ENCODE measurements around the gene RAB14. TPM values are rescaled to one million over a fixed set of nuclear protein-coding genes. Genes with fewer than 3 reads are reported as not detected.

Gene RAB14
- total RNA-seq, 1 donor from 2014 or later: 64.9 TPM

- intact Hi-C loops (cut with micrococcal nuclease): no loop called here
Measured at GRCh38 chr9:121220996-121221663, 19.5 kb upstream of the RAB14 start.

GRCh38 chr9:121219530-121219929, 17.9 kb upstream of the RAB14 start:
- intact Hi-C loops (cut with micrococcal nuclease): loop anchor here (10.0 kb wide), 1 partner anchor 75 kb away; no protein-coding TSS in a partner anchor

- intact Hi-C loops (cut with micrococcal nuclease): loop anchor here (10.0 kb wide), 1 partner anchor 76 kb away; no protein-coding TSS in a partner anchor
Measured at GRCh38 chr9:121218357-121219027, 16.8 kb upstream of the RAB14 start.

GRCh38 chr9:121217609-121218292, 16.1 kb upstream of the RAB14 start:
- intact Hi-C loops (cut with micrococcal nuclease): loop anchor here (10.0 kb wide), 1 partner anchor 77 kb away; no protein-coding TSS in a partner anchor

GRCh38 chr9:121216271-121216805, 14.7 kb upstream of the RAB14 start:
- intact Hi-C loops (cut with micrococcal nuclease): loop anchor here (10.0 kb wide), 1 partner anchor 78 kb away; no protein-coding TSS in a partner anchor

GRCh38 chr9:121214005-121214404, 12.3 kb upstream of the RAB14 start:
- intact Hi-C loops (cut with micrococcal nuclease): loop anchor here (10.0 kb wide), 1 partner anchor 81 kb away; no protein-coding TSS in a partner anchor

GRCh38 chr9:121213136-121213806, 11.6 kb upstream of the RAB14 start:
- intact Hi-C loops (cut with micrococcal nuclease): loop anchor here (10.0 kb wide), 1 partner anchor 82 kb away; no protein-coding TSS in a partner anchor

GRCh38 chr9:121210536-121210935, 8.9 kb upstream of the RAB14 start:
- intact Hi-C loops (cut with micrococcal nuclease): loop anchor here (10.0 kb wide), 1 partner anchor 84 kb away; no protein-coding TSS in a partner anchor

GRCh38 chr9:121207371-121207940, 5.8 kb upstream of the RAB14 start:
- intact Hi-C loops (cut with micrococcal nuclease): loop anchor here (10.0 kb wide), 1 partner anchor 623 kb away; the partner anchor contains the start of gene CDK5RAP2

GRCh38 chr9:121206516-121207370, 5.1 kb upstream of the RAB14 start:
- intact Hi-C loops (cut with micrococcal nuclease): loop anchor here (10.0 kb wide), 1 partner anchor 622 kb away; the partner anchor contains the start of gene CDK5RAP2

- intact Hi-C loops (cut with micrococcal nuclease): loop anchor here (5.0 to 10.0 kb wide), 4 partner anchors 168 to 620 kb away; partner anchors contain the start of genes CDK5RAP2, MEGF9, STOM and TRAF1
Measured at GRCh38 chr9:121204611-121205010, 2.9 kb upstream of the RAB14 start.

GRCh38 chr9:121204121-121204520, 2.5 kb upstream of the RAB14 start:
- intact Hi-C loops (cut with micrococcal nuclease): loop anchor here (5.0 to 10.0 kb wide), 4 partner anchors 168 to 619 kb away; partner anchors contain the start of genes CDK5RAP2, MEGF9, STOM and TRAF1

GRCh38 chr9:121201045-121201737, 478 bp downstream of the RAB14 start:
- intact Hi-C loops (cut with micrococcal nuclease): loop anchor here (1.0 to 10.0 kb wide), 8 partner anchors 18 to 616 kb away; partner anchors contain the start of genes CDK5RAP2, CNTRL, MEGF9 and STOM

- intact Hi-C loops (cut with micrococcal nuclease): loop anchor here (2.0 to 10.0 kb wide), 5 partner anchors 18 to 616 kb away; partner anchors contain the start of genes CDK5RAP2, MEGF9, STOM and TRAF1
Measured at GRCh38 chr9:121200356-121200755, 1.3 kb downstream of the RAB14 start.

GRCh38 chr9:121199921-121200320, 1.7 kb downstream of the RAB14 start:
- intact Hi-C loops (cut with micrococcal nuclease): loop anchor here (2.0 to 10.0 kb wide), 5 partner anchors 17 to 615 kb away; partner anchors contain the start of genes CDK5RAP2, MEGF9, STOM and TRAF1

- intact Hi-C loops (cut with micrococcal nuclease): no loop called here
Measured at GRCh38 chr9:121198512-121199042, 3.1 kb downstream of the RAB14 start.

GRCh38 chr9:121197132-121197531, 4.5 kb downstream of the RAB14 start:
- intact Hi-C loops (cut with micrococcal nuclease): no loop called here

GRCh38 chr9:121196389-121196788, 5.3 kb downstream of the RAB14 start:
- intact Hi-C loops (cut with micrococcal nuclease): no loop called here

Measured in T-helper 2 cell treated with Interferon-gamma antibody and Interleukin-4, amounts not matched to agents 100 ng/mL and 5 ng/mL, for 36 hours (primary cell).